Measurements from ENCODE around the gene COX10. TPM values are rescaled to one million over a fixed set of nuclear protein-coding genes. Genes with fewer than 3 reads are reported as not detected.

COX10 gene
- polyA plus RNA-seq, 1 donor (not counting 4 experiments of a cell fraction or from before 2014, with no cell fraction given), result 14.3 TPM

GRCh38 chr17:14150619-14151018 is 81.3 kb downstream of the COX10 start:
- Histone ChIP-seq H3K27me3 (ENCODE audit: control insufficient read depth, extremely low read depth, insufficient read depth, low read length) (no peaks in the 10 kb centered on the region), H2AFZ (ENCODE audit: control insufficient read depth, low read length) (no peak overlapping the region), H3K9me1 (ENCODE audit: control insufficient read depth, extremely low read depth, insufficient read depth, low read length) (no peaks in the 10 kb centered on the region), H3K4me3 (ENCODE audit: control insufficient read depth in 2 of 3, extremely low read depth in 1 of 3, insufficient read depth in 2 of 3, low read depth in 1 of 3, low read length in 3 of 3) (no peak overlapping the region), H3K27ac (ENCODE audit: control insufficient read depth, insufficient read depth, low read length) (no peak overlapping the region), H4K20me1 (ENCODE audit: control insufficient read depth, extremely low read depth, insufficient read depth, low read length) (no peaks in the 10 kb centered on the region), H3K4me1 (ENCODE audit: control insufficient read depth, extremely low read depth, insufficient read depth, low read length) (no peaks in the 10 kb centered on the region), H3K9me3 (ENCODE audit: control insufficient read depth, low read depth, low read length) (no peaks in the 10 kb centered on the region), H3K4me2 (ENCODE audit: control insufficient read depth, extremely low read depth, insufficient read depth, low read depth, low read length) (no peak overlapping the region), H3K79me2 (ENCODE audit: control insufficient read depth, insufficient read depth, low read length) (no peaks in the 10 kb centered on the region), H3K36me3 (ENCODE audit: control insufficient read depth in 2 of 2, extremely low read depth in 1 of 2, insufficient read depth in 2 of 2, low read length in 2 of 2) (no peaks in the 10 kb centered on the region), H3K9ac (ENCODE audit: control insufficient read depth, extremely low read depth, insufficient read depth, low read length) (no peak overlapping the region)
- FAIRE-seq (no peak), DNase-seq (ENCODE audit: low read depth, low spot score) (no peak)
- TF ChIP-seq EZH2 (IDR thresholded peaks at IDR 0.05; ENCODE audit: low read length), result no peak
- TF ChIP-seq, protein P1, sequence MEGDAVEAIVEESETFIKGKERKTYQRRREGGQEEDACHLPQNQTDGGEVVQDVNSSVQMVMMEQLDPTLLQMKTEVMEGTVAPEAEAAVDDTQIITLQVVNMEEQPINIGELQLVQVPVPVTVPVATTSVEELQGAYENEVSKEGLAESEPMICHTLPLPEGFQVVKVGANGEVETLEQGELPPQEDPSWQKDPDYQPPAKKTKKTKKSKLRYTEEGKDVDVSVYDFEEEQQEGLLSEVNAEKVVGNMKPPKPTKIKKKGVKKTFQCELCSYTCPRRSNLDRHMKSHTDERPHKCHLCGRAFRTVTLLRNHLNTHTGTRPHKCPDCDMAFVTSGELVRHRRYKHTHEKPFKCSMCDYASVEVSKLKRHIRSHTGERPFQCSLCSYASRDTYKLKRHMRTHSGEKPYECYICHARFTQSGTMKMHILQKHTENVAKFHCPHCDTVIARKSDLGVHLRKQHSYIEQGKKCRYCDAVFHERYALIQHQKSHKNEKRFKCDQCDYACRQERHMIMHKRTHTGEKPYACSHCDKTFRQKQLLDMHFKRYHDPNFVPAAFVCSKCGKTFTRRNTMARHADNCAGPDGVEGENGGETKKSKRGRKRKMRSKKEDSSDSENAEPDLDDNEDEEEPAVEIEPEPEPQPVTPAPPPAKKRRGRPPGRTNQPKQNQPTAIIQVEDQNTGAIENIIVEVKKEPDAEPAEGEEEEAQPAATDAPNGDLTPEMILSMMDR (optimal IDR thresholded peaks at IDR 0.05 in 1 of 3, IDR thresholded peaks at IDR 0.05 in 1 of 3, conservative IDR thresholded peaks at IDR 0.05 in 1 of 3; ENCODE audit: extremely low read depth in 1 of 3, insufficient read depth in 2 of 3, low read length in 3 of 3), result no peak
- dilution Hi-C loops (cut with MboI; ENCODE audit: extremely low pct_ligation_motif_present, low sequenced_read_pairs), result no loop called here

GRCh38 chr17:14152721-14153120 is 83.4 kb downstream of the COX10 start:
- H3K27ac ChIP-seq (ENCODE audit: control insufficient read depth, insufficient read depth, low read length), result no peak overlapping the region
- H4K20me1 ChIP-seq (ENCODE audit: control insufficient read depth, extremely low read depth, insufficient read depth, low read length), result no peaks in the 10 kb centered on the region
- TF ChIP-seq, protein P1 (optimal IDR thresholded peaks at IDR 0.05 in 1 of 3, IDR thresholded peaks at IDR 0.05 in 1 of 3, conservative IDR thresholded peaks at IDR 0.05 in 1 of 3; ENCODE audit: extremely low read depth in 1 of 3, insufficient read depth in 2 of 3, low read length in 3 of 3), result no peak
- no peak for TF ChIP-seq EZH2 (IDR thresholded peaks at IDR 0.05; ENCODE audit: low read length)
- no peak overlapping the region for H3K4me3 ChIP-seq (ENCODE audit: control insufficient read depth in 2 of 3, extremely low read depth in 1 of 3, insufficient read depth in 2 of 3, low read depth in 1 of 3, low read length in 3 of 3)
- H3K4me2 ChIP-seq (ENCODE audit: control insufficient read depth, extremely low read depth, insufficient read depth, low read depth, low read length), result no peak overlapping the region
- H3K4me1 ChIP-seq (ENCODE audit: control insufficient read depth, extremely low read depth, insufficient read depth, low read length), result no peaks in the 10 kb centered on the region
- dilution Hi-C loops (cut with MboI; ENCODE audit: extremely low pct_ligation_motif_present, low sequenced_read_pairs), result no loop called here
- H3K9me3 ChIP-seq (ENCODE audit: control insufficient read depth, low read depth, low read length), result no peaks in the 10 kb centered on the region
- no peak for DNase-seq (ENCODE audit: low read depth, low spot score)
- H3K9me1 ChIP-seq (ENCODE audit: control insufficient read depth, extremely low read depth, insufficient read depth, low read length), result no peaks in the 10 kb centered on the region
- H2AFZ ChIP-seq (ENCODE audit: control insufficient read depth, low read length), result no peak overlapping the region
- no peak for FAIRE-seq
- no peaks in the 10 kb centered on the region for H3K79me2 ChIP-seq (ENCODE audit: control insufficient read depth, insufficient read depth, low read length)
- H3K9ac ChIP-seq (ENCODE audit: control insufficient read depth, extremely low read depth, insufficient read depth, low read length), result no peak overlapping the region
- H3K27me3 ChIP-seq (ENCODE audit: control insufficient read depth, extremely low read depth, insufficient read depth, low read length), result no peaks in the 10 kb centered on the region
- H3K36me3 ChIP-seq (ENCODE audit: control insufficient read depth in 2 of 2, extremely low read depth in 1 of 2, insufficient read depth in 2 of 2, low read length in 2 of 2), result no peaks in the 10 kb centered on the region

All from keratinocyte (primary cell).